GM13976 (cell line): Measurements from ENCODE around the gene N4BP3.

Source experiments
- DNase-seq: peaks from one replicate; pipeline ENCODE4 v3.0.0; 2012; ENCODE audit warnings: low spot score
- CTCF ChIP-seq: IDR thresholded peaks from 2 replicates; pipeline ENCODE4 v1.5.1; 2012; ENCODE audit warnings: borderline replicate concordance, mild to moderate bottlenecking; ENCODE audit not compliant: insufficient read depth; ENCODE audit errors: extremely low read depth, missing control alignments, control extremely low read depth
- in situ Hi-C: fragments of 300-500 bp; cut with MboI; formaldehyde crosslinking; loops from one replicate; pipeline ENCODE4 v1.12.0; 2022; ENCODE audit warnings: low sequenced_read_pairs, mixed read lengths, inconsistent platforms; ENCODE audit not compliant: unreplicated experiment

The N4BP3 gene

DNA sequence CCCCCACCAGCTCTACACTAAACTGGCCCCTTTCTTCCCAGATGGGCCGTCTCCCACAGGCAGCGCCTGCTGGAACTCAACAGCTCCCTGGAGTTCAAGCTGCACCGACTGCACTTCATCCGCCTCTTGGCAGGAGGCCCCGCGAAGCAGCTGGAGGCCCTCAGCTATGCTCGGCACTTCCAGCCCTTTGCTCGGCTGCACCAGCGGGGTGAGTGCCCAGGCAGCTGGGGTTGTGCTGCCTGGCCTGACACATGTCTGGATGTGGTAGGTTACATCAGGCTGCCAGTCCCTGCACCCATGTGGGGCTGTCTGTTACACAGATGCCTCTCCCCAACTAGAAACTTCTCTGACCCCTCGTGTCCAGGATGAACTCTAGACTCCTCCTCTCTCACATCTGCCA lies 30.6 kb downstream of the N4BP3 start:
- in situ Hi-C loops: loop anchor here (10.0 kb wide), 1 partner anchor 69 kb away; no protein-coding TSS in a partner anchor
- TF ChIP-seq CTCF: no peak
- DNase-seq: no peak

GRCh38 chr5:178145965-178146820 lies 32.9 kb downstream of the N4BP3 start:
- TF ChIP-seq CTCF: peak; percentile 81
- peak; percentile 83 for DNase-seq
- in situ Hi-C loops: loop anchor here (10.0 kb wide), 1 partner anchor 71 kb away; no protein-coding TSS in a partner anchor

DNA sequence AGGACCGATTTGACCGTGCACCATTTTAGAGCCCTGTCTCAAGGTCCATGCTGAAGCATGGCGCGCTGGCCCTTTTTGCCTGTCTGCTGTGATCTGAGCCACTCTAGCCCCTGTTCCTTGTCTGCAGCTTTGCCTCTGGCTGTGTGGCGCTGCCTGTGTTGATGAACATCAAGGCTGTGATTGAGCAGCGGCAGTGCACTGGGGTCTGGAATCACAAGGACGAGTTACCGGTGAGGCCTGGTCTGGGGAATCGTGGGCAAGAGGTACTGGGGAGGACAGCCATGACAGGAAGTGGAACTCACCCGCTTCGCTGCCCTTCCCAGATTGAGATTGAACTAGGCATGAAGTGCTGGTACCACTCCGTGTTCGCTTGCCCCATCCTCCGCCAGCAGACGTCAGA lies 34.1 kb downstream of the N4BP3 start:
- in situ Hi-C loops: loop anchor here (10.0 kb wide), 1 partner anchor 73 kb away; no protein-coding TSS in a partner anchor
- no peak for TF ChIP-seq CTCF
- DNase-seq: no peak

DNA sequence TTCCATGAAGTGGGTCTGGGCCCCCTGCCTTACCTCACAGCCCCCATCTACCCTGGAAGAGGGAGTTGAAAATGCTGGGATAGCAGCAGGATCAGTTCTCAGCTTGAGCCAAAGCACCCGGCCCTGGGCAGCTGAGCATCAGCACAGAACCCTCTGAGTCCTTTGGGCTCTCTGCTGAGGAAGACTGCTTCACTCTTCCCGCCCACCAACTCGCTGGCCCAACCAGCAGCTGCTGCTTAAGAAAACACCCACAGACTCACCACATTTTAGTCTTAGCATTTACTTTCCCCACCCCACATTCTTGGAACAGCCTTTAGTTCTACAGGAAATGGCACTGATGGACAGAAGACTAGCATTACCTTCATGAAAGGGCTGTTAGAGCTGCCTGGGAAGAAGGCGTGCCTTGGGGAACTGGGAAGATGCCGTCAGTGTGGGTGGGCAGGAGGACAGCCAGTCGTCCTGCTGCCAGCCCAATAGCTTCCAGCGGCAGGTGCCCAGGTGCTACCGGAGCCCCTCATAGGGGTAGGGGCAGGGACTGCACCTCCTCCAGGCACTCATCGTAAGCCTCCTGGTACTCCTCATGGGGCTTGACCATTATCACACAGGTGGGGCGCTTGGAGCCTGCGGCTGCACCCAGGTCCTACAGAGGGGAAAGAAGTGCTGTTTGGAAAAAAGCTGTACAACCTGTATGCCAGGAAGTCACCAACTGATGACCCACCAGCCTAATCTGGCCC lies 36.0 kb downstream of the N4BP3 start:
- TF ChIP-seq CTCF: no peak
- no peak for DNase-seq

GRCh38 chr5:178150977-178151734 lies 37.8 kb downstream of the N4BP3 start:
- in situ Hi-C loops: no loop called here
- no peak for DNase-seq
- TF ChIP-seq CTCF: no peak

More for the DNA sequence above, 36.0 kb downstream of the N4BP3 start:
- in situ Hi-C loops: loop anchor here (10.0 kb wide), 1 partner anchor 75 kb away; no protein-coding TSS in a partner anchor
